GM21737 (cell line): Measurements from ENCODE around the gene KRT20.

ENCODE experiments used
- ATAC-seq: cut with Tn5 transposase; IDR thresholded peaks from one replicate; pipeline ENCODE4 v1.9.1; 2021; ENCODE audit warnings: mild to moderate bottlenecking, moderate library complexity; ENCODE audit not compliant: unreplicated experiment

KRT20 gene

DNA sequence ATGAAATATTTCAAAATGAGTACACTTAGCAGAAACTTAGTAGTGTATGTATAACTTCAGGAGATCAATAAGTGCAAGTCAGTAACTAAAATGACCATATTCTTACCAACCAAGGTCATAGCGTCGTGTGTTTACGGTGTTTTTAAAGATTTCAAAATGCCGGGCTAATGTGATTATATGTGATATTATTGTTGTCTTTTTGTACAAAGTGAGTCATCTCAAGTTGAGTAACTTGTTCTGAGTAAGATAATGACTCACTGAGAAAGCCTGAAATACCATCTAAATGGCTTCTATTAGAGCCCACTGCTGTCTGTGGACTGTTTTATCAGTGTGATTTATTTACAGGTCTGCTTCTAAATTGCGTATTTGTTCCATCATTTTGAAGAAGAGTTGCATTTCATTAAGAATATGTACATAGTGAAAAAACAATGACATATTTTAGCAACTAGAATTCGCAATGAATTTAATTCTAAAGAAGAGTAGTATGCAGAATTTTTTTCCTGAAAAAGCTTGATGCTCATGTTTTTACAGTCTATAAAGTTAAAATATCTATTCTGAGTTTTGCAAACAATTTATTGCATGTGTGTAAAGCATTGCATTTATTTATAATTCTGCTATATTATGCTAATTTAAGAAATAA is 30.7 kb downstream of the KRT20 start:
- ATAC-seq: no peak

- no peak for ATAC-seq
These were observed 32.7 kb downstream of the KRT20 start for GRCh38 chr17:40852364-40852763.

GRCh38 chr17:40850293-40850972 is 34.6 kb downstream of the KRT20 start:
- ATAC-seq: no peak

DNA sequence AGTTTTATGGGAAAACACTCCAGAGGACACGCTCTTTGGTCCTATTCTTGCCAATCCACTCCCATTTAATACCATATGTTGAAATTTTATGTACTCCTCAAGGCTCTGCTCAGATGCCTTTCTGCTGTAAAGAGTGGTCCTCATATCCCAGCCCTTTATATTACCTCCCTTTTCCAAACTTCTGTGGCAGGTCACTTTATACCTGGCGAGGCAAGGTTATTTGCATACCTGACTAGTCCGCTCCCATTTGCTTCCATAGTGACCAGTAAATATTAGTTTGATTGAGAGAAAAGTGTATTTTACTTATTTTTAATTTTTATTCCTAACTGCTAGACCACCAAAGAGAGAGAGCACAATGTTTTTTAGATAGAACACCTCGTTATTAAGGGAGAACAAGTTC is 35.3 kb downstream of the KRT20 start:
- ATAC-seq: no peak

- no peak for ATAC-seq
These were observed 36.3 kb downstream of the KRT20 start for GRCh38 chr17:40848583-40849235.

DNA sequence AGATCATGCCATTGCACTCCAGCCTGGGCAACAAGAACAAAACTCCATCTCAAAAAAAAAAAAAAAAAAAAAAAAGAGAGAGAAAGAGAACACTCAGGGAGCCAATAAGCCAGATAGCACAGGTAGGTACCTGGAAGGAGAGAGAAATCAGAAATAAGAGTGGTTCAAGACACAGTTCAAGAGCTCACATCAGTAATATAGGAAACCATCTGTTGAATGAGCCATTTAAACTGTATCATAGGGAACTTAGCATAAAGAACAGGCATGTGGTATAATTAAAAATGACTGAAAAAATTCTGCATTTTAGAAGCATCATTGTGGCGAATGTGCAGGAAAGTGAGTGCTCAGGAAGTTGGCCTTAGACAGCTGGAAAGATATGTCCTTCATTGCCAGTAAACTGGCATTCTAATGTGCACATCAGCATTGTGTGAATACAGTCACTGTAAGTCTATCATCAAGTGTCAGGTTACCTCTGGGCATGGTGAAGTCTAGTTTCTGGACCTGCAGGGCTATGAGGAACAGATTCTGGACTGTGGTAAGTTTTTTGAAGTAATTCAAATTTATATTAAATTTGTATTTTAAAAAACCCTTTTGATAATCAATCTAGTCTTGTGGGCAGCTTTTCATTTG is 38.4 kb downstream of the KRT20 start:
- no peak for ATAC-seq

GRCh38 chr17:40844671-40845107 is 40.4 kb downstream of the KRT20 start:
- no peak for ATAC-seq

DNA sequence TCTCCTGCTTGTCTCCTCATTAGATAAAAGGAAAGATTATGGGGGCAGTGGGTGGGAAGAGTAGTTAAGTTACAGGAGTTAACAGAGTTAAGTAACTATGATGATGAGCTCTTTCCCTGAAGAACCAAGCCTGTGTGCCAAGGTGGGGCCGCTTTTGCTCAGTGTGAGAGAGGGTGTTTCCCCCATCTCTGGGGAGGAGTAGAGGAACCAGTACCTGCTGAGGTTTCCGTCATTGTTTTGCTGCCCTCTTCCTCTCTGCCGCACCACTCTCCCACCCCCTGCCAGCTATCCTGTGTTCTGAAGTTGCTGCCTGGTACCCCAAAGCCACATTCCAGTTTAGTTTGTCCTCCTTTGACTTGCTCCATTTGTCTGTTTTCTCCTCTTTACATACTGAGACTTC is 41.8 kb downstream of the KRT20 start:
- ATAC-seq: no peak

GRCh38 chr17:40841246-40841645 is 43.8 kb downstream of the KRT20 start:
- no peak for ATAC-seq

DNA sequence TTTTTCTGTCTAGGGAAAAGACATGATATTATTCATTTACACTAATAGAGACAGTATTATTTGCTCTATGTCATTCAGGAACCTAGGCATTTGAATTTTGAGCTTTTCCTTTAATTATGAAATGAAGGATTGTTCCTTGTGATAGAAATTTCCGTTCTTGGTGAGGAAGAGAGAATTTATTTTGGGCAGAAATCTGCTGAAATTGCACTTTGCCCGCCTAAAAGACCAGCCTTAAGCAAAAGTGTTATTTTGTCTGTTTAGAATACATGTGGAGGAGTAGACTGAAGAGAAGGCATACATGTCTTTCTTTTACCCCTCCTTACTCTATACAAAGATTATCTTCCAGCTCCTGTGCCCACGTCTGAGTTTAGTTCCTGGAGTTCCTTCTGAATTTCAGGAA is 45.8 kb downstream of the KRT20 start:
- no peak for ATAC-seq

DNA sequence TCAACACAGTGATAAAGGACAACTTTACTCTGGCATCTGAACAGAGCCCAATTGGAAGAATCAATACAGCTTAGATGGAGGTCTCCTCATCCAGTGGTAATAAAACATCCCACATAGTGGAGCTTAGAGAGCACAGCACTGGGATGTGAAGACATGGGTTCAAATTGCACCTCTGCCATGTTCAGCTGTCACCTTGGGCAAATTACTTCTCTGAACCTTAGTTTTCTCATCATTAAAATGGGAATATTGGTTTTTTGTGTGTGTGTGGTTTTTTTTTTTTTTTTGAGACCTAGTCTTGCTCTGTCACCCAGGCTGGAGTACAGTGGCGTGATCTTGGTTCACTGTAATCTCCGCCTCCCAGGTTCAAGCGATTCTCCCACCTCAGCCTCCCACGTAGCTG is 49.0 kb downstream of the KRT20 start:
- ATAC-seq: no peak

- no peak for ATAC-seq
These were observed 51.2 kb downstream of the KRT20 start for GRCh38 chr17:40833882-40834281.

GRCh38 chr17:40832840-40833239 is 52.2 kb downstream of the KRT20 start:
- ATAC-seq: no peak

DNA sequence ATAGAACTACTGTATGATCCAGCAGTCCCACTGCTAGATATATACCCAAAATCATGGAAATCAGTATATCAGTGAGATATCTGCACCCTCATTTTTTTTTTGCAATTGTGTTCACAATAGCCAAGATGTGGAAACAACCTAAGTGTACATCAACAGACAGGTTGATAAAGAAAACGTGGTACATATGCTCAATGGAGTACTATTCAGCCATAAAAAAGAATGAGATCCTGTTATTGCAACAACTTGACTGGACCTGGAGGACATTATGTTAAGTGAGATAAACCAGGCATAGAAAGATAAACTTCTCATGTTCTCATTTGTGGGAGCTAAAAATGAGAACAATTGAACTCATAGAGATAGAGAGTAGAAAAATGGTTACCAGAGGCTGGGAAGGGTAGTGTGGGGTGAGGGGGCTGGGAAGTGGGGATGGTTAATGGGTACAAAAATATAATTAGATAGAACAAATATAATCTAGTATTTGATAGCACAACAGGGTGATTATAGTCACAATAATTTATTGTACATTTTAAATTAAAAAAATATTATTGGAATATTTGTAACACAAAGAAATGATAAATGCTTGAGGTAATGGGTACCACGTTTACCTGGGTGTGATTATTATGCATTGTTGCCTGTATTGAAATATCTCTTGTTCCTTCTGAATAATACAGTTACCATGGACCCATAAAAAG is 54.8 kb downstream of the KRT20 start:
- no peak for ATAC-seq

DNA sequence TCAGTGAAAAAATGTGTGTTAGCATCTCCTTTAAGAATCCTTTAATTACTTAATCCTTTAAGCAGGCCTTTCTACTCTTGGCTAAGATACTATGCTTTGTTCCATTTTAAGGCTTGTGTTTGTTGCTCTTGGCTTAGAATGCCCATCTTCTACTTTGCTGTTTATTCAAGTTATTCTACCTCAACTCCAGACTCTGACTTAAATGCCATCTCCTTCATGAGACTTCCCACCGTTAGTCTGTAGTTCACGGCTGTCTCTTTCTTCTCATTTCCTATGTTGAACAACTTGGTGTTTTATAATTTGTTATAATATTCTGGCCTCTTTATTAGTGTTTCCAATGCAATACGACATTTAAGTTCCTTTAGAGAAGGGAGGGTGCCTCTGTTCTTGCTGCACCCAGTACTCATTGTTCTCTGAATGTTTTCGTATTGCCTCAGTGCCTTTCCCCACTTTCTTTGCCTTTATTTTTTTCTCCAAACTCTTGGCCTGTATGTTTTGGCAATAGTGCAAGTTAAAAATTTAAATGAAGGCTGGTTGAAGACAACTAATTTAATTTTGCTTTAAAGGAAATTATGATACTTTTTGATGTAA is 56.5 kb downstream of the KRT20 start:
- ATAC-seq: no peak

DNA sequence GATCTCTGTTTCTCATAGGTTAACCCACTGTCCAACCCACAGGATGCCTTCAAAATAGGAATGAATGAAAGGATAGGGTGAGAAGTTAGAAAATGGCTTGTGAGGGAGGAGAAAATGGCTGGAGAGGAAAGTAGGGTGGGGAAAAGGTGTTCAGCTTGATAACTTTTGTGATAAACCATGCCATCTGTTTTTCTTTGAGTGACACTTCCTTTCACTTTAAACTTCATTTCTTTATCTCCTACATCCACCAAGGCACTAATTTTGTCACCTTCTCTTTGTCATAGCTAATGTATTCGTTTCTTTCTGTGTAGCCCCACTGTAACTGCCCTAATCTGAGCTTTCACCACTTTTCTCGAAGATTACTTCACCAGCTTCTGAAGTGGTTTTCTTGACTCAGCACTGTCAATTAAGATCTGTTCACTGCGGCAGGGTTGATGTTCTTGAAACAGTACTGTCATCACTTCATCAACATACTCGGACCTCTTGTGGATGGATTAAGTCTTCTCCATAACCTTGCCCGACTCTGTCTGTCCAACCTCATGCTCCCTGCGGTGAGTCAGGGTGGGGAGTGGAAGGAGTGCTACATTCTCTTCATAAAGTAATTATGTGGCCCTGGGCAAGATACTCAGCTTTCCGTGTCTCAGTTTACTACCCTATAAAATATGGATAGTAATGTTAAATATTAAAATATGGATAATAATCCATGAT is 57.1 kb downstream of the KRT20 start:
- ATAC-seq: no peak
